GM18517 (cell line): ENCODE results near the gene PLA1A.

Source experiments
- ATAC-seq: cut with Tn5 transposase; IDR thresholded peaks from one replicate; pipeline ENCODE4 v1.9.1; 2021; ENCODE audit warnings: mild to moderate bottlenecking, moderate library complexity; ENCODE audit not compliant: unreplicated experiment

PLA1A gene

GRCh38 chr3:119604878-119605277 lies 7.2 kb downstream of the PLA1A start:
- ATAC-seq: no peak

DNA sequence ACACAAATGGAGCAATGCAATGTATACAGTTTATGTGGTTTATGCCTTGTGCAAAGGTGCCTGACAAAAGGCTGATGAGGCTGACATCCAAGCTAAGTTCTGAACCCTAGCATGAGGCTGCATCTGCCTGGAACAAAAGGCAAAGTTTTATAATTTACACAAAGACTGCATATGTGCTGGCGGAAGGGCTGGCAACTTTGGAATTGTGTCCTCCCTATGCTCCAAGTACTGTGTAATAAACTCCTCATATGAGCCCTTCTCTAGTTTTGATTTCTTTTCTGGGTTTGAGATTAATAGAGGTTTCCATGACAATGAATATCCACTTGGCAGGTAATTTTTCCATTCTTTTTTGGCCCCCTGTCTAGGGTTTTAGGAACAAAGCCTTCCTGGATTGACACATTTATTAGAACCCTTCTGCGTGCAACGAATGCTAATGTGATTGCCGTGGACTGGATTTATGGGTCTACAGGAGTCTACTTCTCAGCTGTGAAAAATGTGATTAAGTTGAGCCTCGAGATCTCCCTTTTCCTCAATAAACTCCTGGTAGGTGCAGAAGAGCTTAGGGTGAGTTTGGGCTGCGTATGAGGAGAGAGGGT lies 10.8 kb downstream of the PLA1A start:
- ATAC-seq: no peak

DNA sequence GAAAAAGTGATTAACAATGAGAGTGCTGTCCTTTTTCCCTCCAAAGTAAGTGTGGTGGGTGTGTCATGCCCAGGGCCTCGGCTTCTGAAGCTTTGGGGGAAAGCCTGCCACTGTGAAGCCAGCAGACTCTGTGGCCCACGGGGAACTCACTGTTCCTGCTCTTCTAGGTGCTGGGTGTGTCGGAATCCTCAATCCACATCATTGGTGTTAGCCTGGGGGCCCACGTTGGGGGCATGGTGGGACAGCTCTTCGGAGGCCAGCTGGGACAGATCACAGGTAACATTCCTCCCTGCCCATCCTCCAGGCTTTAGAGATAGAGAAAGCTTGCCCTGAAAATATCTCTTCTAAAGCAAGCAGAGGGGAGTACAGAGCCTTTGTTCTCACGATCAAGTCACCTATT lies 11.6 kb downstream of the PLA1A start:
- no peak for ATAC-seq

DNA sequence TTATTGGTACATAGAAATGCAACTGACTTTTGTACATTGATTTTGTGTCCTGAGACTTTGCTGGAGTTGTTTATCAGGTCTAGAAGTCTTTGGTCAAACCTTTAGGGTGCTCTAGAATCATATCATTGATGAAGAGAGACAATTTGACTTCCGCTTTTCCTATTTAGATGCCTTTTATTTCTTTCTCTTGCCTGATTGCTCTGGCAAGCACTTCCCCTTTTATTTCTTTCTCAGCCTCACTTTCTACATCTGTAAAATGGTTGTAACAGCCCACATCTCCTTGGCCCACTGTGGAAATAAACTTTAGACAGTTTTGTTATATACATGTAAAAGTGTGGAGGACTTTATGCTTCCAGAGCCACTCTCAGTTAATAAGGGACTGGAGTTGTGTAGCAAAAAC lies 14.0 kb downstream of the PLA1A start:
- ATAC-seq: no peak

DNA sequence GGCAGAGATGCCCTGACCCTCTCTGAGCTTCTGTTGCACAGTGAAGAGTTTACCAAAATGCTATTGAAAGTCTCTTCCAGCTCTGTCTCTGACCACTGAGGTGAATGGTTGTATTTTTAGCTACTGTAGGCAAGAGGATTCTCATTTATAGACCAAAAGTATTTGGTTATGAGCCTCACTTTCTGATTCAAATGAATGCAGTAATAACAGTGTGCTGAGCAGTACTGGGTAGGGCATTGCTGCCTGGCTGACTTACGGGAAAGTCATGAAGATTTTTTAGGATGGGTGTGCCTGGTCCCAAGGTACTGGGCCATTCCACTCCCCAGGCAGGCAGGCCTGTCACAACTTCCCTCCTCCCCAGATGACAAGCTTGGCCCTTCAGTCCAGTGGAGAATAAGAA lies 15.5 kb downstream of the PLA1A start:
- ATAC-seq: no peak

DNA sequence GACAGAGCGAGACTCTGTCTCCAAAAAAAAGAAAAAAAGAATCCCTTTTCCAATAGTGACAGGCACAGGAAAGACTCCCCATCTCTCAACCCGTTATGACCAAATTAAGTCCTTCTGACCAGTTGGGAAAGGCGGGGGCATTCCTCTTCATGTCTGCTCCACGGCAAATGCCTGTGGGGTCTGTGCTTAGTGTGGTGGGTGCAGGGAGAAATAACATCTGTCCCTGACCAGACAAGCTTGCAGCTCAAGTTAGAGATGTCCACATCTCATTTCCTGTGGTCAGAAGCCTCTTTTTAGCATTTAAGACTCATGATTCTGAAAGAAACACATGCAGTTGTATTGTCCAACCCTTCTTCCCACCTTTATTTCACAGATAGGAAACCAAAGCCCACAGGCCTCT lies 16.2 kb downstream of the PLA1A start:
- no peak for ATAC-seq

GRCh38 chr3:119616056-119616455 lies 18.4 kb downstream of the PLA1A start:
- no peak for ATAC-seq

GRCh38 chr3:119619094-119619493 lies 21.4 kb downstream of the PLA1A start:
- no peak for ATAC-seq

- ATAC-seq: no peak
Measured at GRCh38 chr3:119620899-119621298, 23.2 kb downstream of the PLA1A start.

DNA sequence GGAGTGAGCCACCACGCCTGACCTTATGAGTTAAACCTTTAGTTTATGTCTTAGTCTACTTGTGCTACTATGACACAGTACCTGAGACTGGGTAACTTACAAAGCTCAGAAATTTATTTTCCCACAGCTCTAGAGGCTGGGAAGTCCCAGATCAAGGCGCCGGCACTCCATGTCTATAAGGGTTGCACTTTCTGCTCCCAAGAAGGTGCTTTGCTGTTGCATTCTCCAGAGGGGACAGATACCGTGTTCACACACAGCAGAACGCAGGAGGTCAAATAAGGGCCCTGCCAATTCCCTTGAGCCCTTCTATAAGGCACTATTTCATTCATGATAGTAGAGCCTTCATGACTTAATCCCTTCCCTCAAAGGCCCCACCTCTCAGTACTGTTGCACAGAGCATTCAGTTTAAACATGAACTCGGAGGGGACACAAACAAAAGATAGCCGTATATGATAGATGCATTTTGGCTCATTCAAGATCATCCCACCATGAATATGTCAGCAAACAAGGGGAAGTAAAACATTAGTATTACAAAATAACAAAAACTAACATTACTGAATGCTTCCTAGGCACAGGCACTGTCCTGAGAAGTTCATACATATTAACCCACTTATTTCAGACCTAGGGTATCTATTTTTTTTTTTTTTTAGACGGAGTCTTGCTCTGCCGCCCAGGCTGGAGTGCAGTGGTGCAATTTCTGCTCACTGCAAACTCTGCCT lies 26.5 kb downstream of the PLA1A start:
- ATAC-seq: no peak

DNA sequence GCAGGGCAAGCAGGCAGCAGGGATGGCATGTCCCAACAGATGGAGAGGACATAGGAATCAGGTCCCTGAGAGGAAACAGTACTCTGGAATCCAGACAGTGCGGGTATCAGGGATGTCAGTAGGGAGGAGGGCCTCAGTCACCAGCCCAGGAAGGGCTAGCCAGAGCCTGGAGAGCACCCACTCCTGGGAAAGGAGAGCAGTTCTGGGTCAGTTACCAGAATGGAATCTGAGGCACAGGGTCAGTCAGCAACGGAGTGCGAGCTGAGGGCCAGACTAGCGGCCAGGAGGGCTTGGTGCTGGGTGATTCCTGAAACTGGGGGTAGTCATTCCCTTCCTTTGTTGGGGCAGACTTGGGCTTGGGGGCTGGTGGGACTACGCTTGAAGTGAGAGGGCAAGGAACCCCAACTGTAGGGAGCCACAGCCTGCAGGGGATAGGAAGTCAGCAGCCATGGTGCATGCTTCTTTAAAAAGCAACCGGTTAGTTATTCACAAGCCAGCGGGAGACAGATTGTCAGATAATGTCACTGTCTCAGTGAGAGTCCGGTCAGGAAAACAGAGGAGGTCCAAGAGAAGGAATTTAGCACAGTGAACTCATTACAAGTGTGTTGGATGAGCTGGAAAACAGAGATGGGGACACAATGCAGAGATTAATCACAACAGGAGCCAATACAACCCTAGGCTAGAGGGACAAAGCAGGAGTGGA lies 27.9 kb downstream of the PLA1A start:
- no peak for ATAC-seq

DNA sequence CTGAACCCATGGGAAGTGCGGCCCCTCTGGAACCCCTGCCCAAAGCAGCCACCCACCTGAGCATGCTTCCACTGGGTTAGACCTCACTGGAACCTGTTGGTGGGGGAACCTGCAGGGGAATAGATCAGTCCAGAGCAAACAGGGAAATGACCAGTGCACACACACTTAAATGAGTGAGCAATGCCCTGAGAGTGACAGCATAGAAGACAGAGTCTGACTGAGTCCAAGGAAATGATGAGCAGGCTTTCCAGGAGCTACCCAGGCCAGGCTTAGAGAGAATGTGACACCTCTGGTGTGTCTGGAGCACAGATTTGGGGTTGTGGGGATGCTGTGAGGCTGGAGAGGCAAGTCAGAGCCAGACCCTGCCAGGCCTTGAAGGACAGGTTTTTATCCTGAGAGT lies 28.5 kb downstream of the PLA1A start:
- ATAC-seq: no peak

DNA sequence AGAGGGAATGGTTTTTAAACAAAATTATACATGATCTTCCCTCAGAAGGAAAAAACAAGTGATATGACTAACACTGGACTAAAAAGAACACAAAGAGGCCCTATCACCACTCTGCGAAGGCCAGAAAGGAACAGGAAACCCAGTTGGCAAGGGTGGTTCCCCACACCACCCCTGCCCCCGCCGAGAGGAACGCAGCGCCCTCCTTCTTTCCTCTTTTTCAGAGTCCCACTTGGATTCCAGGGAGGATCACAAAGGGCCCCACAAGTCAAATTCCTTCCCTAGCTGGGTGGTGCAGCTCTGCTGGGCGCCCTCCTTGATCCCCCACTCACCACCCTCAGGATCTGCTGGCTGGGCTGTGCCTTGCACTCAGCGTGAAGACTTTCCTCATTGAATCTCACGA lies 29.8 kb downstream of the PLA1A start:
- no peak for ATAC-seq

- ATAC-seq: peak; percentile 62
Measured at GRCh38 chr3:119628390-119628789, 30.7 kb downstream of the PLA1A start.

- ATAC-seq: peak; percentile 38
Measured at GRCh38 chr3:119628816-119629445, 31.2 kb downstream of the PLA1A start.

DNA sequence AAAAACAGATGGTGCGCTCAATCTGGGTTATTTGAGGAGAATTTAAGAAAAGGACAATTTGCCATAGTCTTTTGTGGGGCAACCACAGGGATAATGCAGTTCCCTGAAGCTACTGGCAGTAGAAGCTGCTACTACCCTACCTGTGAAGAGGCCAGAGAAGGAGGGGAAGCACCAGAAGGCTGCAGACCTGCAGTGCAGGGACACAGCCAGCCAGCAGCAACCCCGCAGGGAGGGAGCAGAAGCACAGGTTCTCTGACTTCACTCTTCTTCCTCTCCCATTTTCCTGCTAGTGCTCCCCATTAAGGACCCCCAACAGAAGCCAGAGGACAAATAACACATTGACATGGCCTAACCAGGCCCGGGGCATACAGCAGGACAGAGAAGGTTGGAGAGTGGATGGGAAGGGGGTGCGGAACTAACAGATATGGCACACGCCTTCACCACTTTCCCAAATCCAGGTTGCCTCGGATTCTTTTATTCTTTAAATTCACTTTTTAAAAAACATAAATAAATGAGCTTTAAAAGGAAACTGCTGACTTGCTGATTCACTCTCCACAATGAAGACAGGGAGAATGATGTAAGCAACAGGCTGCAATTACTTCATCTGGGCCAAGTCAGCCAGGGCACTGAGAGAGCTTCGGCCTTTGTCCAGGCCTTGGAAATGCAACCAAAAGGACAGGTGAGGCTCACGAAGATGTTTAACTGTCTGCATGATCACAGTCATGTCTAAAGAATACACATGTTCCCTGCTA lies 32.6 kb downstream of the PLA1A start:
- ATAC-seq: no peak

DNA sequence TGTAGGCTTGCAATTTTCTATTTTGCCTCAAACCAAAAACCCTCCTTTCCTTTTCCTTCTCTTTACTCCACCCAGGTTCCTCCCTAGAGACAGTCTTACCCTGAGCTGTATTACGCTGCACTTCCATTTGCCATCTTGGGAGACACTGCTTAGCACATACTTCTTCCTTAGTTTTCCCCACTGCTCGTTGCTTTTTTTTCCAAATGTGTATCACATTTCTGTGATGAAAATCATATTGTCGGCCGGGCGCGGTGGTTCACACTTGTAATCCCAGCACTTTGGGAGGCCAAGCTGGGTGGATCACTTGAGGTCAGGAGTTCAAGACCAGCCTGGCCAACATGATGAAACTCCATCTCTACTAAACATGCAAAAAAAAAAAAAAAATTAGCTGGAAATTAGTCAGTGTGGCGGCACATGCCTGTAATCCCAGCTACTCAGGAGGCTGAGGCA lies 33.2 kb downstream of the PLA1A start:
- no peak for ATAC-seq

- ATAC-seq: no peak
Measured at GRCh38 chr3:119631516-119631915, 33.8 kb downstream of the PLA1A start.

DNA sequence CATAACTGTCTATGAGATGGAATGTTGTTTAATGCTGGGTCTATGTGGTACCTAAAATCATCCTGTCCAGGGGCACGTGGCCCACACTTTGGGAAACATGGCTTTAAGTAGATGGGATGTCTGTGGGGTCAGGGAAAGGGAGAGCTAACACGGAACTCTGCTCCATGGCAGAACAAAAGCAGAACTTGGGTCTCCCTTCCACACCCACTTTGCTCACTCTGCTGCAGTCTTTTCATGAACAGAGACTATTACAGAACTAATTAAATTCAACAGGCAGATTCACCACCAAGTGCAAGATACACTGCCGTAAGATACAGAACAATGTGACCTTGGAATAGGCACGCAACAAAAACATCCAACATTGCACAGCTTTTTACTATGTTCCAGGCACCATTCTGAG lies 34.5 kb downstream of the PLA1A start:
- ATAC-seq: no peak

DNA sequence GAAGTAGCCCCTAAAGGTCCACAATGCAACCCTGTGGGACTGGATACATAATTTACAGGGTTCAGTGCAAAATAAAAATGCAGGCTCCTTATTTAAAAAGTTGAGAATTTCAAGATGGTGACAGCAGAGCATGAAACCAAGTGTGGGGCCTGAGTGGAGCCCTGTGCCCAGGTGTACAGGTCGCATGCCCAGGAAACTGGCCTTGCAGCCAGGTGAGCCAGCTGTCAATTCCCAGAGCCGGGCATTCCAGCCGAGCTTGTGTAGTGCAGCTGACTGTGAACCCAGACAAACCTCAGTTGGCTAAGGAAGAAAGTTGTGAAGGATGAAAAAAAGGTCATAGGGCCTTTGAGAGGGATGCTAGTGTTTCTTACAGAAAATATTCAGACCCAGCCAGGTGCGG lies 35.1 kb downstream of the PLA1A start:
- no peak for ATAC-seq

DNA sequence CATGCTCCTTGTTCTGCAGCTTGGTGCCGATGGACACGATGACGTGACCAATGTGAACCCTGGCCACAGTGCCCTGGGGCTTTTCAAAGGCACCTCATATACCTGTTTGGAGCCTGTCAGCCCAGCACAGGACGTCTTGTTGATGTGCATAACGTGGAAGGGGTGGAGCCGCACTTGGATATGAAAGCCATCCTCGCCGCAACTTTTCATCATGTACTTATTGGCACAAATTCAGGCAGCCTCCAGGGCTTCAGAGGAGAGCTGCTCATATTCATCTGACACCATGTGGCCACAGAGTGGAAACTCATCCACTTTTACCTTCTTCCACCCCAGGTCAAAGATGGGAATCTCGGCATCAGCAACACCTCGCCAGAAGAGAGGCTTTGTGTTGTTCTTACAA lies 38.0 kb downstream of the PLA1A start:
- ATAC-seq: no peak
